OCI-LY7 (cell line): Measurements from ENCODE around the gene C12orf60. TPM values are rescaled to one million over a fixed set of nuclear protein-coding genes. Genes with fewer than 3 reads are reported as not detected.
"Not testable (repeated sequence)": the region's sequence is repeated elsewhere in the genome, so short reads cannot be mapped to it uniquely, and the experiment has no call there.

Experiments used
- Bru-seq: library from RNA; stranded (reverse); fragments of 400-500 nt; gene quantifications from one replicate; lab custom pipeline; 2021; lab: Mats Ljungman, UMichigan
- BruChase-seq, 2 experiments: library from RNA; stranded (reverse); fragments of 400-500 nt; gene quantifications; one replicate each; lab custom pipeline; 2021; lab: Mats Ljungman, UMichigan
- BruUV-seq: library from RNA; stranded (reverse); fragments of 400-500 nt; replicated peaks from 2 replicates; lab custom pipeline; 2021; lab: Mats Ljungman, UMichigan
- CTCF ChIA-PET: fragments of 300-600 bp; sonication (Branson Sonifier 250); formaldehyde crosslinking; loops from one replicate; lab custom pipeline; 2022; ENCODE audit warnings: antibody characterized with exemption; ENCODE audit not compliant: unreplicated experiment; lab: Charles Lee
- POLR2A ChIA-PET: fragments of 300-600 bp; sonication (Branson Sonifier 250); formaldehyde crosslinking; loops from one replicate; lab custom pipeline; 2022; ENCODE audit warnings: antibody characterized with exemption; lab: Charles Lee
- DNase-seq: peaks from one replicate; pipeline ENCODE4 v3.0.0-alpha.2; 2015; ENCODE audit warnings: low spot score
- H2AFZ ChIP-seq: fragments of 200-600 bp; sonication (generic), shearing (Covaris generic); 2 replicates; pipeline ENCODE4 v1.6.1; 2014; ENCODE audit warnings: mild to moderate bottlenecking, antibody characterized with exemption, low read length, moderate library complexity
- H3K27ac ChIP-seq: fragments of 200-600 bp; sonication (generic); 2 replicates; pipeline ENCODE4 v1.5.1; 2014; ENCODE audit warnings: mixed run types, low read depth, mild to moderate bottlenecking, moderate library complexity, low read length, inconsistent platforms; ENCODE audit not compliant: poor library complexity, severe bottlenecking
- H3K36me3 ChIP-seq: fragments of 200-600 bp; sonication (generic); 2 replicates; pipeline ENCODE4 v1.6.1; 2014; ENCODE audit warnings: mild to moderate bottlenecking, antibody characterized with exemption, low read length, moderate library complexity, mixed read lengths; ENCODE audit not compliant: insufficient read depth
- H3K4me1 ChIP-seq: fragments of 200-600 bp; sonication (generic); 2 replicates; pipeline ENCODE4 v1.5.1; 2014; ENCODE audit warnings: mild to moderate bottlenecking, low read length; ENCODE audit not compliant: insufficient read depth, poor library complexity, severe bottlenecking
- H3K4me2 ChIP-seq: fragments of 200-600 bp; sonication (generic); 2 replicates; pipeline ENCODE4 v1.6.1; 2014; ENCODE audit warnings: mild to moderate bottlenecking, low read length
- H3K4me3 ChIP-seq: fragments of 200-600 bp; sonication (generic); 2 replicates; pipeline ENCODE4 v1.5.1; 2014; ENCODE audit warnings: mild to moderate bottlenecking, low read depth, low read length; ENCODE audit not compliant: poor library complexity, severe bottlenecking
- H3K79me2 ChIP-seq: fragments of 200-600 bp; sonication (generic); 2 replicates; pipeline ENCODE4 v1.6.1; 2016; ENCODE audit warnings: low read depth, mild to moderate bottlenecking, low read length, moderate library complexity, mixed read lengths; ENCODE audit not compliant: insufficient read depth
- H3K9me2 ChIP-seq: fragments of 200-600 bp; sonication (generic); 2 replicates; pipeline ENCODE4 v1.6.1; 2016; ENCODE audit warnings: mild to moderate bottlenecking, low read length, mixed read lengths; ENCODE audit not compliant: insufficient read depth
- H3K9me3 ChIP-seq: fragments of 200-600 bp; sonication (generic); 2 replicates; pipeline ENCODE4 v1.6.1; 2014; ENCODE audit warnings: mild to moderate bottlenecking, mixed run types, low read length, mixed read lengths
- H4K20me1 ChIP-seq: fragments of 200-600 bp; sonication (generic); 2 replicates; pipeline ENCODE4 v1.6.1; 2014; ENCODE audit warnings: mild to moderate bottlenecking, antibody characterized with exemption, low read length, moderate library complexity, mixed read lengths; ENCODE audit not compliant: insufficient read depth
- EZH2phosphoT487 ChIP-seq: fragments of 200-600 bp; sonication (generic); IDR thresholded peaks from 2 replicates; pipeline ENCODE4 v1.6.1; 2018; ENCODE audit warnings: low read depth, borderline replicate concordance, mild to moderate bottlenecking, mixed run types, antibody characterized with exemption, low read length, moderate library complexity, mixed read lengths
- intact Hi-C: fragments of 100-400 bp; cut with micrococcal nuclease; formaldehyde crosslinking; loops from one replicate; pipeline ENCODE4 v1.10.0; 2022; ENCODE audit not compliant: unreplicated experiment
- long read RNA-seq: library from polyadenylated mRNA; stranded (forward); transcript quantifications from one replicate; pipeline ENCODE4 v2.0.0, GENCODE V29; 2022
- total RNA-seq, 2 experiments: library from RNA; depleted of rRNA in 1 of 2; stranded (reverse); fragments of >200 nt in 1 of 2; shearing (Covaris generic) in 1 of 2; gene quantifications; 2 replicates each; pipeline ENCODE4 v1.2.3, GENCODE V29; 2014 to 2022
- TF ChIP-seq, protein P1 (sequence below): fragments of 200-600 bp; sonication (generic); conservative IDR thresholded peaks from 2 replicates; pipeline ENCODE4 v1.5.1; 2014; ENCODE audit warnings: mild to moderate bottlenecking, antibody characterized with exemption, low read length, moderate library complexity, mixed read lengths

The C12orf60 gene
- total RNA-seq (2014; rRNA removed; shearing (Covaris generic)), result 2.8 and 3.2 TPM in 2 replicates
- 3.4 and 3.9 TPM in 2 replicates for total RNA-seq (2022)
- percentile 50 among the genes with signal in this experiment for Bru-seq, nascent RNA
- percentile 42 among the genes with signal in this experiment for BruChase-seq, experiment 1, labeled RNA remaining after a 6-hour chase
- BruChase-seq, experiment 2, labeled RNA remaining after a 2-hour chase, result percentile 46 among the genes with signal in this experiment
- long read RNA-seq, partial matches to known transcripts, result 0 of 5 reads
- long read RNA-seq, other reads (novel, unspliced or antisense), result 4 of 5 reads

GRCh38 chr12:14803011-14803829, at the start of gene C12orf60, which contains the start of gene WBP11:
Gene C12orf60 (plus strand): TSS chr12:14803670. CDS start chr12:14822936, 19,266 bp downstream.
Gene WBP11 (minus strand): TSS chr12:14803478. CDS start chr12:14801383, 2,095 bp downstream.
- POLR2A ChIA-PET, result interaction anchor here (0.6 to 9.9 kb wide), 16 partner anchors 10 to 1108 kb away, joined by 3 to 162 read pairs (median 3); partner anchors contain the start of gene DERA
- CTCF ChIA-PET, result interaction anchor here (1.7 kb wide), 1 partner anchor 34 kb away, joined by 5 read pairs; no protein-coding TSS in a partner anchor
- no TSS peak for BruUV-seq
- peaks cover 66% of the 10 kb centered on the region for H3K79me2 ChIP-seq
- H4K20me1 ChIP-seq, result peaks cover 23% of the 10 kb centered on the region; the same call in 1 of the 2 replicates
- peaks cover 33% of the 10 kb centered on the region for H3K36me3 ChIP-seq
- intact Hi-C loops, result loop anchor here (1.0 to 10.0 kb wide), 2 partner anchors 29 to 722 kb away; a partner anchor contains a TSS
- peak within 1 kb of the TSS; percentile 77 for H3K4me3 ChIP-seq
- peak; percentile 98 for DNase-seq
- H2AFZ ChIP-seq, result peak within 1 kb of the TSS; percentile 99
- H3K9me2 ChIP-seq, result no peaks in the 10 kb centered on the region
- no peaks in the 10 kb centered on the region for H3K9me3 ChIP-seq
- TF ChIP-seq, protein P1, sequence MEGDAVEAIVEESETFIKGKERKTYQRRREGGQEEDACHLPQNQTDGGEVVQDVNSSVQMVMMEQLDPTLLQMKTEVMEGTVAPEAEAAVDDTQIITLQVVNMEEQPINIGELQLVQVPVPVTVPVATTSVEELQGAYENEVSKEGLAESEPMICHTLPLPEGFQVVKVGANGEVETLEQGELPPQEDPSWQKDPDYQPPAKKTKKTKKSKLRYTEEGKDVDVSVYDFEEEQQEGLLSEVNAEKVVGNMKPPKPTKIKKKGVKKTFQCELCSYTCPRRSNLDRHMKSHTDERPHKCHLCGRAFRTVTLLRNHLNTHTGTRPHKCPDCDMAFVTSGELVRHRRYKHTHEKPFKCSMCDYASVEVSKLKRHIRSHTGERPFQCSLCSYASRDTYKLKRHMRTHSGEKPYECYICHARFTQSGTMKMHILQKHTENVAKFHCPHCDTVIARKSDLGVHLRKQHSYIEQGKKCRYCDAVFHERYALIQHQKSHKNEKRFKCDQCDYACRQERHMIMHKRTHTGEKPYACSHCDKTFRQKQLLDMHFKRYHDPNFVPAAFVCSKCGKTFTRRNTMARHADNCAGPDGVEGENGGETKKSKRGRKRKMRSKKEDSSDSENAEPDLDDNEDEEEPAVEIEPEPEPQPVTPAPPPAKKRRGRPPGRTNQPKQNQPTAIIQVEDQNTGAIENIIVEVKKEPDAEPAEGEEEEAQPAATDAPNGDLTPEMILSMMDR, result no peak
- no peak for TF ChIP-seq EZH2phosphoT487
- peak within 1 kb of the TSS; percentile 98 for H3K4me2 ChIP-seq
- peak within 1 kb of the TSS; percentile 66 for H3K27ac ChIP-seq
- H3K4me1 ChIP-seq, result peaks cover 36% of the 10 kb centered on the region

- no TSS peak for BruUV-seq
- TF ChIP-seq EZH2phosphoT487, result no peak
- TF ChIP-seq, protein P1, result peak; percentile 67
- no peaks in the 10 kb centered on the region for H3K4me1 ChIP-seq
- no peak overlapping the region for H3K4me2 ChIP-seq
- ChIA-PET CTCF (no interaction called here), POLR2A (interaction anchor here (0.6 to 1.0 kb wide), 2 partner anchors 45 to 559 kb away, joined by 3 read pairs; no protein-coding TSS in a partner anchor)
- no peaks in the 10 kb centered on the region for H3K9me2 ChIP-seq
- no peak overlapping the region for H3K4me3 ChIP-seq
- no peaks in the 10 kb centered on the region for H4K20me1 ChIP-seq
- intact Hi-C loops, result no loop called here
- DNase-seq, result no peak
- H3K27ac ChIP-seq, result no peak overlapping the region
- peaks cover 2% of the 10 kb centered on the region; the same call in 1 of the 2 replicates for H3K36me3 ChIP-seq
- H2AFZ ChIP-seq, result no peak overlapping the region
- H3K9me3 ChIP-seq, result no peaks in the 10 kb centered on the region
- no peaks in the 10 kb centered on the region for H3K79me2 ChIP-seq
Observed at GRCh38 chr12:14756334-14757143, 46.9 kb upstream of the C12orf60 start.

DNA sequence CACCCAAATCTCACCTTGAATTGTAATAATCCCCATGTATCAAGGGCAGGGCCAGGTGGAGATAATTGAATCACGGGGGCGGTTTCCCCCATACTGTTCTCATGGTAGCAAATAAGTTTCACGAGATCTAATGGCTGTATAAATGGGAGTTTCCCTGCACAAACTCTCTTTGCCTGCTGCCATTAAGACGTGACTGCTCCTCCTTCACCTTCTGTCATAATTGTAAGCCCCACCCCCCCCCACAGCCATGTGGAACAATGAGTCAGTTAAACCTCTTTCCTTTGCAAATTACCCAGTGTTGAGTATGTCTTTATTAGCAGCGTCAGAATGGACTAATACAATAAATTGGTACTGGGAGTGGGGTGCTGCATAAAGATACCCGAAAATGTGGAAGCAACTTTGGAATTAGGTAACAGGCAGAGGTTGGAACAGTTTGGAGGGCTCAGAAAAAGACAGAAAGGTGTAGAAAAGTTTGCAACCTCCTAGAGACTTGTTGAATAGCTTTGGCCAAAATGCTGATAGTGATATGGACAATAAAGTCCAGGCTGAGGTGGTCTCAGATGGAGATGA, 43.7 kb upstream of the C12orf60 start:
- H2AFZ ChIP-seq, DNase-seq, H3K4me2 ChIP-seq, POLR2A ChIA-PET, H3K9me3 ChIP-seq, H3K79me2 ChIP-seq, intact Hi-C loops, H3K27ac ChIP-seq, H3K4me1 ChIP-seq, CTCF ChIA-PET, H3K4me3 ChIP-seq, H4K20me1 ChIP-seq, H3K9me2 ChIP-seq, BruUV-seq: not testable (repeated sequence)
- peaks cover 13% of the 10 kb centered on the region; the same call in 1 of the 2 replicates for H3K36me3 ChIP-seq
